ENCODE data around the gene TMPRSS13. TPM values are rescaled to one million over a fixed set of nuclear protein-coding genes. Genes with fewer than 3 reads are reported as not detected.

TMPRSS13 gene
- total RNA-seq, 1 experiment from 2014 or later, result 0.50 TPM

DNA sequence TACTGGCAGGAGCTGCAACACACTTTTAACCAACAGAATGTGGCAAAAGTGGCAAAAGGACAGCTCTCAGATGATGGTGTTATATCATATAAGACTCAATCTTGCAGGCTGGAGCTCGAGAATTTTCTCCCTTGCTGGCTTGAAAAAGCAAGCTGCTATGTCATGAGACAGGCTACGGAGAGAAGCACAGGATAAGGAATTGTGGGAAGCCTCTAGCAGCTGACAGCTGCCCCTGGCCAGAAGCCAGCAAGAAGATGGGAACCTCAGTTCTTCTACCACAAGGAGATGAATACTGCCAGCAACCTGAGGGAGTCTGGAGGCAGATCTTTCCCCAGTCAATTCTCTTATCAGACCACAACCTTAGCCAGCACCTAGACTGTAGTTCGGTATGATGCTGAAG, 77.3 kb downstream of the TMPRSS13 start:
- H4K5ac ChIP-seq (ENCODE audit: insufficient read length, low read depth, low read length), result no peak overlapping the region
- no peaks in the 10 kb centered on the region for H3K23me2 ChIP-seq (ENCODE audit: insufficient read length, low read depth, low read length, poor library complexity, severe bottlenecking)
- no peak overlapping the region for H3K56ac ChIP-seq (ENCODE audit: insufficient read length, low read depth, low read length)
- no peak overlapping the region for H3K23ac ChIP-seq (ENCODE audit: insufficient read length, low read depth, low read length)
- no peak overlapping the region for H4K8ac ChIP-seq (replicated peaks; ENCODE audit: insufficient read length, low read depth, low read length)
- no peak overlapping the region for H3T11ph ChIP-seq (ENCODE audit: low read length)
- Mint-ChIP-seq H3K36me3 (ENCODE audit: insufficient read depth in 1 of 3, low read depth in 3 of 3) (peaks cover 0 to 22% (median 17%) of the 10 kb centered on the region in 3 experiments; a peak in 6 of 7 replicates), H3K9me3 (peaks cover 6 to 10% of the 10 kb centered on the region in 2 experiments), H3K4me3 (no peak overlapping the region), H3K27ac (no peak overlapping the region), H3K27me3 (ENCODE audit: low read depth) (peaks cover 1% of the 10 kb centered on the region), H3K4me1 (peaks cover 15 to 27% of the 10 kb centered on the region in 2 experiments)
- no peak overlapping the region for H3K27ac ChIP-seq (ENCODE audit: insufficient read length, low read depth, low read length)
- no peak overlapping the region for H2BK20ac ChIP-seq (ENCODE audit: low read depth, low read length, poor library complexity, severe bottlenecking)
- no peak overlapping the region for H2AFZ ChIP-seq (ENCODE audit: low read length)
- DNase-seq, result peak; percentile 14
- H3K4me1 ChIP-seq (ENCODE audit: insufficient read depth, low read length), result peaks cover 2% of the 10 kb centered on the region; the same call in 1 of the 2 replicates
- H4K20me1 ChIP-seq (ENCODE audit: control insufficient read depth, insufficient read depth, insufficient read length), result no peaks in the 10 kb centered on the region
- no peak overlapping the region for H4K91ac ChIP-seq (ENCODE audit: insufficient read length, low read depth, low read length)
- no peak overlapping the region for H3K18ac ChIP-seq (ENCODE audit: insufficient read length, low read depth, low read length)
- no peak overlapping the region for H2AK5ac ChIP-seq (ENCODE audit: insufficient read length, low read length)
- H3K14ac ChIP-seq (ENCODE audit: insufficient read depth, low read length), result no peak overlapping the region
- H3K4ac ChIP-seq (ENCODE audit: low read depth, low read length), result no peak overlapping the region
- no CpG with 5 or more reads among the region's 3 CpGs for WGBS (ENCODE audit: extremely low coverage, insufficient read length, low lambda C conversion rate)
- no peaks in the 10 kb centered on the region for H3K79me1 ChIP-seq (ENCODE audit: insufficient read depth, low read depth, low read length, poor library complexity, severe bottlenecking)
- no peak overlapping the region for H2BK15ac ChIP-seq (ENCODE audit: low read depth, low read length)
- H3K79me2 ChIP-seq (ENCODE audit: insufficient read depth, low read length), result no peaks in the 10 kb centered on the region; the same call in 1 of the 2 replicates
- H2BK12ac ChIP-seq (ENCODE audit: insufficient read length, low read depth, low read length), result no peak overlapping the region
- TF ChIP-seq, protein P1, sequence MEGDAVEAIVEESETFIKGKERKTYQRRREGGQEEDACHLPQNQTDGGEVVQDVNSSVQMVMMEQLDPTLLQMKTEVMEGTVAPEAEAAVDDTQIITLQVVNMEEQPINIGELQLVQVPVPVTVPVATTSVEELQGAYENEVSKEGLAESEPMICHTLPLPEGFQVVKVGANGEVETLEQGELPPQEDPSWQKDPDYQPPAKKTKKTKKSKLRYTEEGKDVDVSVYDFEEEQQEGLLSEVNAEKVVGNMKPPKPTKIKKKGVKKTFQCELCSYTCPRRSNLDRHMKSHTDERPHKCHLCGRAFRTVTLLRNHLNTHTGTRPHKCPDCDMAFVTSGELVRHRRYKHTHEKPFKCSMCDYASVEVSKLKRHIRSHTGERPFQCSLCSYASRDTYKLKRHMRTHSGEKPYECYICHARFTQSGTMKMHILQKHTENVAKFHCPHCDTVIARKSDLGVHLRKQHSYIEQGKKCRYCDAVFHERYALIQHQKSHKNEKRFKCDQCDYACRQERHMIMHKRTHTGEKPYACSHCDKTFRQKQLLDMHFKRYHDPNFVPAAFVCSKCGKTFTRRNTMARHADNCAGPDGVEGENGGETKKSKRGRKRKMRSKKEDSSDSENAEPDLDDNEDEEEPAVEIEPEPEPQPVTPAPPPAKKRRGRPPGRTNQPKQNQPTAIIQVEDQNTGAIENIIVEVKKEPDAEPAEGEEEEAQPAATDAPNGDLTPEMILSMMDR (conservative IDR thresholded peaks at IDR 0.05), result no peak
- no peak overlapping the region for H3K9ac ChIP-seq (ENCODE audit: extremely low read depth, insufficient read length, low read length)
- H2BK120ac ChIP-seq (ENCODE audit: low read depth, low read length, poor library complexity, severe bottlenecking), result no peak overlapping the region
- no peaks in the 10 kb centered on the region for H3K9me3 ChIP-seq (ENCODE audit: control insufficient read depth, low read depth, low read length)
- H2BK5ac ChIP-seq (ENCODE audit: insufficient read length, low read length), result no peak overlapping the region
- no peak overlapping the region for H3K4me2 ChIP-seq (ENCODE audit: insufficient read depth, insufficient read length, low read length)
- H3K27me3 ChIP-seq (ENCODE audit: insufficient read depth, low read length), result no peaks in the 10 kb centered on the region
